Measurements from ENCODE around the gene VPS37C.

The VPS37C gene

GRCh38 chr11:61092280-61092766 lies 68.9 kb downstream of the VPS37C start:
- no peak for DNase-seq

GRCh38 chr11:61091373-61092279 lies 69.6 kb downstream of the VPS37C start:
- DNase-seq, result no peak

- DNase-seq, result no peak
These were observed 70.2 kb downstream of the VPS37C start for GRCh38 chr11:61090982-61091372.

GRCh38 chr11:61090521-61090920 lies 70.7 kb downstream of the VPS37C start:
- no peak for DNase-seq

GRCh38 chr11:61089806-61090491 lies 71.3 kb downstream of the VPS37C start:
- no peak for DNase-seq

- DNase-seq, result no peak
These were observed 73.7 kb downstream of the VPS37C start for GRCh38 chr11:61087426-61088119.

GRCh38 chr11:61083601-61084147 lies 77.6 kb downstream of the VPS37C start:
- no peak for DNase-seq

- no peak for DNase-seq
These were observed 78.2 kb downstream of the VPS37C start for GRCh38 chr11:61082931-61083531.

GRCh38 chr11:61082062-61082870 lies 79.0 kb downstream of the VPS37C start:
- DNase-seq, result no peak

- no peak for DNase-seq
These were observed 80.1 kb downstream of the VPS37C start for GRCh38 chr11:61080986-61081590.

- DNase-seq, result no peak
These were observed 80.7 kb downstream of the VPS37C start for GRCh38 chr11:61080526-61080925.

Measured in stimulated activated CD4-positive, alpha-beta T cell treated with anti-CD3 and anti-CD28 coated beads, Interleukin-2, amount 100 ng/mL, for 48 hours (primary cell).